GM12892 (cell line): Measurements from ENCODE around the gene TRPM5.

Experiments used
- POLR2A ChIP-seq: IDR thresholded peaks from 2 replicates; pipeline ENCODE4 v1.6.1; 2011; ENCODE audit warnings: low read depth, low read length, control low read depth
- TAF1 ChIP-seq: IDR thresholded peaks from 2 replicates; pipeline ENCODE4 v1.6.1; 2011; ENCODE audit warnings: low read depth, mild to moderate bottlenecking, control low read depth, low read length, borderline replicate concordance

GRCh38 chr11:2439820-2440219, 4.5 kb downstream of the TRPM5 start:
- TF ChIP-seq TAF1 (no peak), POLR2A (no peak)
